SK-N-SH (cell line): Measurements from ENCODE around the gene ARHGAP4. TPM values are rescaled to one million over a fixed set of nuclear protein-coding genes. Genes with fewer than 3 reads are reported as not detected.
A peak's percentile ranks its signal among the peaks of the same experiment; 100 is the strongest.

Source experiments
- CTCF ChIA-PET: fragments of 300-600, 350-600 bp; formaldehyde crosslinking; extraction: SDS; loops from one replicate; lab custom pipeline; 2021; lab: Yijun Ruan, JAX
- POLR2A ChIA-PET: fragments of 350-600 bp; sonication (Branson Sonifier 250); formaldehyde crosslinking; extraction: SDS; loops from one replicate; lab custom pipeline; 2020; ENCODE audit warnings: antibody characterized with exemption, inconsistent platforms; lab: Yijun Ruan, JAX
- DNase-seq: peaks from one replicate; pipeline ENCODE4 v3.0.0; 2012
- H2AFZ ChIP-seq: fragments of 200-600 bp; sonication (generic); 2 replicates; pipeline ENCODE4 v1.8.1; 2016; ENCODE audit warnings: antibody characterized with exemption, mild to moderate bottlenecking, low read depth
- H3F3A ChIP-seq: fragments of 200-600 bp; sonication (generic); replicated peaks from 2 replicates; pipeline ENCODE3; 2016; ENCODE audit warnings: antibody characterized with exemption, mild to moderate bottlenecking; ENCODE audit not compliant: insufficient read depth
- H3K27ac ChIP-seq, 2 experiments: fragments of 200-500 bp in 1 of 2; fragments of 200-600 bp in 1 of 2; sonication (Bioruptor generic) in 1 of 2; sonication (generic), shearing (Covaris generic) in 1 of 2; 2 replicates each; pipeline versions ENCODE4 v1.5.1 to v1.6.1; 2014 to 2016; ENCODE audit warnings: low read depth in 2 of 2, inconsistent platforms in 1 of 2, low read length in 1 of 2, mild to moderate bottlenecking in 1 of 2, mixed read lengths in 1 of 2
- H3K27me3 ChIP-seq: fragments of 200-600 bp; sonication (generic), shearing (Covaris generic); 2 replicates; pipeline ENCODE4 v1.6.1; 2016; ENCODE audit warnings: mixed run types; ENCODE audit not compliant: insufficient read depth
- H3K36me3 ChIP-seq, 2 experiments: fragments of 200-500 bp in 1 of 2; fragments of 200-600 bp in 1 of 2; sonication (Bioruptor generic) in 1 of 2; sonication (generic) in 1 of 2; replicated peaks in 1 of 2; 2 replicates each; pipeline versions ENCODE3 to v1.5.1; 2014 to 2016; ENCODE audit warnings: low read length in 1 of 2, mild to moderate bottlenecking in 1 of 2; ENCODE audit not compliant: insufficient read depth in 2 of 2, control insufficient read depth in 1 of 2
- H3K4me1 ChIP-seq, 2 experiments: fragments of 200-500 bp in 1 of 2; fragments of 200-600 bp in 1 of 2; sonication (Bioruptor generic) in 1 of 2; sonication (generic), shearing (Covaris generic) in 1 of 2; 2 replicates each; pipeline versions ENCODE4 v1.5.1 to v1.6.1; 2014 to 2016; ENCODE audit warnings: low read depth in 1 of 2, low read length in 1 of 2, mixed run types in 1 of 2; ENCODE audit not compliant: insufficient read depth in 2 of 2, control insufficient read depth in 1 of 2
- H3K4me2 ChIP-seq: fragments of 200-600 bp; sonication (generic), shearing (Covaris generic); 2 replicates; pipeline ENCODE4 v1.6.1; 2017; ENCODE audit warnings: mixed run types
- H3K4me3 ChIP-seq, 2 experiments: fragments of 200-500 bp in 1 of 2; fragments of 200-600 bp in 1 of 2; sonication (Bioruptor generic) in 1 of 2; sonication (generic), shearing (Covaris generic) in 1 of 2; 2 replicates each; pipeline versions ENCODE4 v1.5.1 to v1.8.1; 2014 to 2016; ENCODE audit warnings: low read depth in 2 of 2, inconsistent platforms in 1 of 2, low read length in 1 of 2, mild to moderate bottlenecking in 1 of 2, mixed read lengths in 1 of 2, moderate library complexity in 1 of 2
- H3K79me2 ChIP-seq: fragments of 200-600 bp; sonication (generic); 2 replicates; pipeline ENCODE4 v1.8.1; 2017; ENCODE audit warnings: mild to moderate bottlenecking; ENCODE audit not compliant: insufficient read depth
- H3K9ac ChIP-seq: fragments of 200-600 bp; sonication (generic); 2 replicates; pipeline ENCODE4 v1.6.1; 2017; ENCODE audit warnings: mixed run types
- H3K9me2 ChIP-seq: fragments of 200-600 bp; sonication (generic); 2 replicates; pipeline ENCODE4 v1.6.1; 2017; ENCODE audit warnings: mixed run types
- H3K9me3 ChIP-seq: fragments of 200-600 bp; sonication (generic); 2 replicates; pipeline ENCODE4 v1.6.1; 2017; ENCODE audit warnings: mixed run types, mild to moderate bottlenecking, moderate library complexity
- H4K20me1 ChIP-seq: fragments of 200-600 bp; sonication (generic); 2 replicates; pipeline ENCODE4 v1.6.1; 2017; ENCODE audit warnings: mild to moderate bottlenecking, mixed run types; ENCODE audit not compliant: insufficient read depth
- MXI1 ChIP-seq: IDR thresholded peaks from 2 replicates; pipeline ENCODE4 v1.6.1; 2012; ENCODE audit warnings: mild to moderate bottlenecking, low read depth, low read length, improper control_type of control experiment
- NRF1 ChIP-seq: IDR thresholded peaks from 2 replicates; pipeline ENCODE4 v1.6.1; 2012; ENCODE audit warnings: low read depth, mild to moderate bottlenecking, low read length
- RAD21 ChIP-seq: IDR thresholded peaks from 2 replicates; pipeline ENCODE4 v1.6.1; 2012; ENCODE audit warnings: mild to moderate bottlenecking, low read length
- RCOR1 ChIP-seq: fragments of 150-350 bp; IDR thresholded peaks from 2 replicates; pipeline ENCODE4 v1.6.1; 2017; ENCODE audit warnings: antibody characterized with exemption, low read length
- TAF1 ChIP-seq: IDR thresholded peaks from 2 replicates; pipeline ENCODE4 v1.6.1; 2012; ENCODE audit warnings: low read depth, mild to moderate bottlenecking, low read length, moderate library complexity, borderline replicate concordance
- WGBS: methylation state at CpG from one replicate; pipeline ENCODE4 v1.1.6; 2017; ENCODE audit warnings: low lambda C conversion rate; 5-methylcytosine and 5-hydroxymethylcytosine counted together
- polyA plus RNA-seq, 3 experiments: library from polyadenylated mRNA; depleted of rRNA; stranded (reverse); fragments of >200 nt; gene quantifications; 2 replicates each; pipeline ENCODE4 v1.2.3, GENCODE V29; 2012
- TF ChIP-seq, protein P1 (sequence below): fragments of 200-600 bp; sonication (generic); IDR thresholded peaks from 2 replicates; pipeline ENCODE4 v1.6.1; 2017; ENCODE audit warnings: antibody characterized with exemption, mild to moderate bottlenecking, moderate library complexity
- TF ChIP-seq, protein P2 (sequence below): IDR thresholded peaks from 2 replicates; pipeline ENCODE4 v1.4.0; 2012; ENCODE audit warnings: low read depth
- TF ChIP-seq, protein P3 (sequence below): IDR thresholded peaks from 2 replicates; pipeline ENCODE4 v1.6.1; 2012; ENCODE audit warnings: mild to moderate bottlenecking, low read depth, low read length, moderate library complexity
- TF ChIP-seq, protein P4 (sequence below): fragments of 150-350 bp; IDR thresholded peaks from 2 replicates; pipeline ENCODE4 v1.6.1; 2016; ENCODE audit warnings: mild to moderate bottlenecking, low read depth, low read length

Gene ARHGAP4
- polyA plus RNA-seq, 1 of the 3 experiments (the other 2 are of a cell fraction), result 1.6 TPM

DNA sequence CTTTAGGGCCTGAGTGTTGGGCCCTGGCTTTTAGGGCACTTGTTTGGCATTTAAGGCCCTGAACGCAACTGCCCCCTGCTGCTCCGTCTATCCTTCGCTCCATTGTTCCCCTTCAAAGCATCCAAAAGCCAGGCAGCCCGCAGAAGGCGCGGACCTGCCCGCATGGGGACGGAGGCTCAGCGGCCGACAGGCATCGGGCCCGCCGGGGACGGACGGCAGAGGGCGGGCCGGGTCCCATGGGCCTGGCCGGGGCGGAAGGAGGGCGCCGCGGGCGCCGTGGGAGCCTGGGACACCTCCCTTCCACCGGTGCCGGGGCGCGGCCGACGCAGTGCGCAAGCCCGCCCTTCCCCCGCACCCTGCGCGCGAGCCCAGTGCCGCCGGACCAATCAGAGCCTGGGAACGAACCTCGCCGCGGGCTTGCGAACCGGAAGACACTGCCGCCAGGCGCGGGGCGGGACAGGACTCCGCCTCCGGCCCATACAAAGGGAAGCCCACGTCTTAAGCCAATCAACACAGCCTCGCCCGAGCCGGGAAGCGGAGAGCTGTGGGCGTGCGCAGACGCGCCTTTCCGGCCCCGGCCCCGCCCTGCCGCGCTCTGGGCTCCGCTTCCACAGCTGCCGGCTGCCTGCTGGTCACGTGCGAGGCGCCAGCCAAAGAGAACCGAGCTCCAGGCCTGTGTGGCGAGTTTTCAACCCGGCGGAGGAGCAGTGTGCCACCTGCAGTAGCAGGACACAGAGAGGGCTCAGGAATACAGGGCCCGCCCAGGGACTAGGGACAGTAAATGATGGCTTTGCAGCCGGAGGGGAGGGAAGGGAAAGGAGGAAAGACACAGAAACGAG is 2.1 kb upstream of the ARHGAP4 start (continued):
- TF ChIP-seq, protein P1, sequence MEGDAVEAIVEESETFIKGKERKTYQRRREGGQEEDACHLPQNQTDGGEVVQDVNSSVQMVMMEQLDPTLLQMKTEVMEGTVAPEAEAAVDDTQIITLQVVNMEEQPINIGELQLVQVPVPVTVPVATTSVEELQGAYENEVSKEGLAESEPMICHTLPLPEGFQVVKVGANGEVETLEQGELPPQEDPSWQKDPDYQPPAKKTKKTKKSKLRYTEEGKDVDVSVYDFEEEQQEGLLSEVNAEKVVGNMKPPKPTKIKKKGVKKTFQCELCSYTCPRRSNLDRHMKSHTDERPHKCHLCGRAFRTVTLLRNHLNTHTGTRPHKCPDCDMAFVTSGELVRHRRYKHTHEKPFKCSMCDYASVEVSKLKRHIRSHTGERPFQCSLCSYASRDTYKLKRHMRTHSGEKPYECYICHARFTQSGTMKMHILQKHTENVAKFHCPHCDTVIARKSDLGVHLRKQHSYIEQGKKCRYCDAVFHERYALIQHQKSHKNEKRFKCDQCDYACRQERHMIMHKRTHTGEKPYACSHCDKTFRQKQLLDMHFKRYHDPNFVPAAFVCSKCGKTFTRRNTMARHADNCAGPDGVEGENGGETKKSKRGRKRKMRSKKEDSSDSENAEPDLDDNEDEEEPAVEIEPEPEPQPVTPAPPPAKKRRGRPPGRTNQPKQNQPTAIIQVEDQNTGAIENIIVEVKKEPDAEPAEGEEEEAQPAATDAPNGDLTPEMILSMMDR, result peak; percentile 46
- TF ChIP-seq, protein P2, sequence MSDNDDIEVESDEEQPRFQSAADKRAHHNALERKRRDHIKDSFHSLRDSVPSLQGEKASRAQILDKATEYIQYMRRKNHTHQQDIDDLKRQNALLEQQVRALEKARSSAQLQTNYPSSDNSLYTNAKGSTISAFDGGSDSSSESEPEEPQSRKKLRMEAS, result peak; percentile 86
- TF ChIP-seq RCOR1, result no peak
- TF ChIP-seq RAD21, result no peak; the same call in 1 of the 2 replicates
- peak; percentile 72 for TF ChIP-seq MXI1
- TF ChIP-seq TAF1, result no peak; the same call in none of the 2 replicates
- TF ChIP-seq, protein P3, sequence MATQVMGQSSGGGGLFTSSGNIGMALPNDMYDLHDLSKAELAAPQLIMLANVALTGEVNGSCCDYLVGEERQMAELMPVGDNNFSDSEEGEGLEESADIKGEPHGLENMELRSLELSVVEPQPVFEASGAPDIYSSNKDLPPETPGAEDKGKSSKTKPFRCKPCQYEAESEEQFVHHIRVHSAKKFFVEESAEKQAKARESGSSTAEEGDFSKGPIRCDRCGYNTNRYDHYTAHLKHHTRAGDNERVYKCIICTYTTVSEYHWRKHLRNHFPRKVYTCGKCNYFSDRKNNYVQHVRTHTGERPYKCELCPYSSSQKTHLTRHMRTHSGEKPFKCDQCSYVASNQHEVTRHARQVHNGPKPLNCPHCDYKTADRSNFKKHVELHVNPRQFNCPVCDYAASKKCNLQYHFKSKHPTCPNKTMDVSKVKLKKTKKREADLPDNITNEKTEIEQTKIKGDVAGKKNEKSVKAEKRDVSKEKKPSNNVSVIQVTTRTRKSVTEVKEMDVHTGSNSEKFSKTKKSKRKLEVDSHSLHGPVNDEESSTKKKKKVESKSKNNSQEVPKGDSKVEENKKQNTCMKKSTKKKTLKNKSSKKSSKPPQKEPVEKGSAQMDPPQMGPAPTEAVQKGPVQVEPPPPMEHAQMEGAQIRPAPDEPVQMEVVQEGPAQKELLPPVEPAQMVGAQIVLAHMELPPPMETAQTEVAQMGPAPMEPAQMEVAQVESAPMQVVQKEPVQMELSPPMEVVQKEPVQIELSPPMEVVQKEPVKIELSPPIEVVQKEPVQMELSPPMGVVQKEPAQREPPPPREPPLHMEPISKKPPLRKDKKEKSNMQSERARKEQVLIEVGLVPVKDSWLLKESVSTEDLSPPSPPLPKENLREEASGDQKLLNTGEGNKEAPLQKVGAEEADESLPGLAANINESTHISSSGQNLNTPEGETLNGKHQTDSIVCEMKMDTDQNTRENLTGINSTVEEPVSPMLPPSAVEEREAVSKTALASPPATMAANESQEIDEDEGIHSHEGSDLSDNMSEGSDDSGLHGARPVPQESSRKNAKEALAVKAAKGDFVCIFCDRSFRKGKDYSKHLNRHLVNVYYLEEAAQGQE, result no peak
- peak; percentile 73 for TF ChIP-seq NRF1

DNA sequence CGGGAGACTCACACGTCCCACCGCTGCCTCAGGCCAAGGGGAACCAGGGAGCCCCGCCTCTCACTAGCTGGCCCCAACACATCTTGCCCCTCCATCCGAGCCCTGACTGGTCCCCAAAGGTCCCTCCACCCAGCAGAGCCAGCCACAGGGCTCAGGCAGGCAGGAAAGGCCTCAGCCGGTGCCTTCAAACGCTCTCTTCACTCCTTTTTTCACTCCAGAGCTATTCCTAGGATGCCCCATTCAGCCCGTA is 1.5 kb upstream of the ARHGAP4 start:
- Histone ChIP-seq H3K27ac (peak overlapping the region; percentile 97), H3K9me3 (no peaks in the 10 kb centered on the region), H4K20me1 (peaks cover 15% of the 10 kb centered on the region), H3F3A (peaks cover 19% of the 10 kb centered on the region), H3K9me2 (no peaks in the 10 kb centered on the region), H3K4me1 (peaks cover 0 to 55% of the 10 kb centered on the region in 2 experiments; a peak in 1 of 4 replicates), H3K9ac (peak overlapping the region; percentile 99), H2AFZ (peak overlapping the region; percentile 57), H3K79me2 (peaks cover 13% of the 10 kb centered on the region), H3K4me3 (peak overlapping the region; percentile 71 to 94), H3K27me3 (peaks cover 5% of the 10 kb centered on the region; the same call in 1 of the 2 replicates), H3K4me2 (peak overlapping the region; percentile 99), H3K36me3 (peaks cover 5 to 31% of the 10 kb centered on the region in 2 experiments)
- DNase-seq, result no peak
- POLR2A ChIA-PET, result interaction anchor here (0.6 to 1.7 kb wide), 8 partner anchors 13 to 52 kb away, joined by 3 to 9 read pairs (median 4); partner anchors contain the start of gene RENBP
- TF ChIP-seq RCOR1, result 0 out of 2 replicates have a peak, but pooled peaks have one; percentile 1
- TF ChIP-seq, protein P4, sequence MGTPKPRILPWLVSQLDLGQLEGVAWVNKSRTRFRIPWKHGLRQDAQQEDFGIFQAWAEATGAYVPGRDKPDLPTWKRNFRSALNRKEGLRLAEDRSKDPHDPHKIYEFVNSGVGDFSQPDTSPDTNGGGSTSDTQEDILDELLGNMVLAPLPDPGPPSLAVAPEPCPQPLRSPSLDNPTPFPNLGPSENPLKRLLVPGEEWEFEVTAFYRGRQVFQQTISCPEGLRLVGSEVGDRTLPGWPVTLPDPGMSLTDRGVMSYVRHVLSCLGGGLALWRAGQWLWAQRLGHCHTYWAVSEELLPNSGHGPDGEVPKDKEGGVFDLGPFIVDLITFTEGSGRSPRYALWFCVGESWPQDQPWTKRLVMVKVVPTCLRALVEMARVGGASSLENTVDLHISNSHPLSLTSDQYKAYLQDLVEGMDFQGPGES, result no peak
- 3% methylated on average over 4 of the region's 8 CpGs for WGBS
- CTCF ChIA-PET, result interaction anchor here (1.1 to 16.7 kb wide), 7 partner anchors 10 to 164 kb away, joined by 3 to 271 read pairs (median 6); partner anchors contain the start of genes PLXNB3 and RENBP
